HCT116 (cell line): ENCODE data around the gene LCAT. TPM values are rescaled to one million over a fixed set of nuclear protein-coding genes. Genes with fewer than 3 reads are reported as not detected.
A peak's percentile ranks its signal among the peaks of the same experiment; 100 is the strongest.

ENCODE experiments used
- ATAC-seq: fragments of 200-7000 bp; cut with Tn5 transposase; 2 replicates; pipeline ENCODE4 v1.9.1; 2020; ENCODE audit warnings: mild to moderate bottlenecking, moderate library complexity
- BruUV-seq: library from RNA; stranded (reverse); fragments of 400-500 nt; replicated peaks from 2 replicates; lab custom pipeline; 2021; lab: Mats Ljungman, UMichigan
- CTCF ChIA-PET: fragments of 300-600 bp; sonication (Branson Sonifier 250); formaldehyde crosslinking; loops from one replicate; lab custom pipeline; 2021; ENCODE audit warnings: antibody characterized with exemption; lab: Charles Lee
- POLR2A ChIA-PET: fragments of 300-600, 350-600 bp; sonication (Branson Sonifier 250); formaldehyde crosslinking; loops from one replicate; lab custom pipeline; 2021; ENCODE audit warnings: antibody characterized with exemption; lab: Charles Lee
- RAD21 ChIA-PET, 2 experiments: fragments of 300-600 bp; sonication (Branson Sonifier 250); formaldehyde crosslinking; loops; one replicate each; lab custom pipeline; 2023; ENCODE audit warnings: low total read pairs in 2 of 2; ENCODE audit not compliant: uncharacterized antibody in 2 of 2, unreplicated experiment in 2 of 2, low non-redundant PET in 1 of 2; lab: Charles Lee
- DNase-seq: peaks from one replicate; pipeline ENCODE4 v3.0.0-alpha.2; 2010; ENCODE audit warnings: low read depth, low spot score
- H2AFZ ChIP-seq: fragments of 200-600 bp; shearing (Covaris generic), sonication (generic); 2 replicates; pipeline ENCODE4 v1.6.1; 2017; ENCODE audit warnings: low read depth, mixed run types, mixed read lengths, antibody characterized with exemption, low read length; ENCODE audit not compliant: poor library complexity, severe bottlenecking
- H3K27ac ChIP-seq: 2 replicates; pipeline ENCODE4 v1.5.1; 2012; ENCODE audit warnings: low read depth, low read length
- H3K27me3 ChIP-seq: fragments of 200-600 bp; sonication (generic); 2 replicates; pipeline ENCODE4 v1.6.1; 2016; ENCODE audit warnings: mixed run types, low read length, mixed read lengths; ENCODE audit not compliant: insufficient read depth
- H3K36me3 ChIP-seq, 2 experiments: fragments of 200-500 bp in 1 of 2; fragments of 200-600 bp in 1 of 2; sonication (Bioruptor generic) in 1 of 2; sonication (generic) in 1 of 2; 2 replicates each; pipeline versions ENCODE4 v1.5.1 to v1.6.1; 2014 to 2016; ENCODE audit warnings: low read length in 2 of 2, inconsistent platforms in 1 of 2, mixed read lengths in 1 of 2, mixed run types in 1 of 2; ENCODE audit not compliant: insufficient read depth in 2 of 2, control insufficient read depth in 1 of 2
- H3K4me1 ChIP-seq, 2 experiments: fragments of 200-600 bp in 1 of 2; sonication (generic) in 1 of 2; 2 replicates each; pipeline versions ENCODE4 v1.5.1 to v1.6.1; 2012 to 2017; ENCODE audit warnings: low read length in 2 of 2, inconsistent platforms in 1 of 2, mild to moderate bottlenecking in 1 of 2, mixed read lengths in 1 of 2, mixed run types in 1 of 2, moderate library complexity in 1 of 2; ENCODE audit not compliant: insufficient read depth in 2 of 2, control insufficient read depth in 1 of 2
- H3K4me2 ChIP-seq: fragments of 200-600 bp; sonication (generic); 2 replicates; pipeline ENCODE4 v1.6.1; 2017; ENCODE audit warnings: mixed run types, low read length, mixed read lengths
- H3K4me3 ChIP-seq, 2 experiments: fragments of 200-600 bp in 1 of 2; sonication (generic) in 1 of 2; replicated peaks in 1 of 2; 2 replicates each; pipeline ENCODE4 v1.5.1; 2011 to 2016; ENCODE audit warnings: low read length in 2 of 2, control low read depth in 1 of 2, low read depth in 1 of 2, mild to moderate bottlenecking in 1 of 2, mixed read lengths in 1 of 2, mixed run types in 1 of 2
- H3K79me2 ChIP-seq: fragments of 200-600 bp; sonication (generic); 2 replicates; pipeline ENCODE4 v1.6.1; 2017; ENCODE audit warnings: mild to moderate bottlenecking, mixed run types, low read length, moderate library complexity, mixed read lengths; ENCODE audit not compliant: insufficient read depth
- H3K9ac ChIP-seq: fragments of 200-600 bp; sonication (generic); 2 replicates; pipeline ENCODE4 v1.6.1; 2016; ENCODE audit warnings: low read length, mixed read lengths
- H3K9me2 ChIP-seq: fragments of 200-600 bp; sonication (generic), shearing (Covaris generic); 2 replicates; pipeline ENCODE4 v1.6.1; 2017; ENCODE audit warnings: mixed run types, mild to moderate bottlenecking, moderate library complexity; ENCODE audit not compliant: insufficient read depth
- H3K9me3 ChIP-seq, 2 experiments: fragments of 200-500 bp in 1 of 2; fragments of 200-600 bp in 1 of 2; sonication (Bioruptor generic) in 1 of 2; sonication (generic) in 1 of 2; 2 replicates each; pipeline ENCODE4 v1.6.1; 2014 to 2017; ENCODE audit warnings: low read length in 2 of 2, mixed read lengths in 2 of 2, inconsistent platforms in 1 of 2, low read depth in 1 of 2, mild to moderate bottlenecking in 1 of 2, mixed run types in 1 of 2, moderate library complexity in 1 of 2; ENCODE audit not compliant: control insufficient read depth in 1 of 2, insufficient read depth in 1 of 2
- H4K20me1 ChIP-seq: fragments of 200-600 bp; sonication (generic), shearing (Covaris generic); 2 replicates; pipeline ENCODE4 v1.6.1; 2017; ENCODE audit warnings: mixed run types, mild to moderate bottlenecking, moderate library complexity; ENCODE audit not compliant: insufficient read depth
- YY1 ChIP-seq: IDR thresholded peaks from 2 replicates; pipeline ENCODE4 v1.6.1; 2011; ENCODE audit warnings: low read length, low read depth, moderate library complexity, mild to moderate bottlenecking; ENCODE audit not compliant: insufficient replicate concordance; ENCODE audit errors: extremely low read depth
- ZFX ChIP-seq: fragments of 450-650 bp; IDR thresholded peaks from 2 replicates; pipeline ENCODE4 v1.6.1; 2017
- intact Hi-C: fragments of 100-400 bp; cut with micrococcal nuclease; formaldehyde crosslinking; loops from 2 replicates; pipeline ENCODE4 v1.10.0; 2022
- total RNA-seq: library from RNA; stranded (reverse); gene quantifications from one replicate; pipeline ENCODE4 v1.2.1, GENCODE V29; 2021; ENCODE audit not compliant: unreplicated experiment

The LCAT gene
- total RNA-seq, 1 experiment from 2014 or later, result 17.6 TPM

DNA sequence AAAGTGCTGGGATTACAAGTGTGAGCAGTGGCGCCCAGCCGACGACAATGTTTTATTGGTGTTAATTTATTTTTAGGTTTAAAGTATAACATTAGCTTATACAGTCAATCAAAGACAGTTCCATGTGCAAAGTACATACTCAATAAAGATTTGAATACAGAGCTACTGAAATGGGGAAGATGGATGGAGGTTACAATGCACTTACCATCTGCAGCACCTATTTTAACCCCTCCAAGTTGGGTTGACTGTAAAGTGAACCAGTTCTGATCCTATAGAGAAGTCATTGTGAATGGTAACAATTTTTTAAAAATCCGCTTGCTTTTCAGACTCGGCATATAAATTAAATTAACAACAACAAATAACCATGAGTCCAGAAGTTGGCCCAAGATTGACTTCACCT is 51.5 kb downstream of the LCAT start:
- intact Hi-C loops, result no loop called here
- TF ChIP-seq ZFX (no peak), YY1 (no peak)
- Histone ChIP-seq H3K9me3 (no peaks in the 10 kb centered on the region), H3K79me2 (peaks cover 39% of the 10 kb centered on the region), H3K9me2 (no peaks in the 10 kb centered on the region), H3K4me3 (peak overlapping the region; percentile 46 to 91), H3K36me3 (no peaks in the 10 kb centered on the region), H4K20me1 (no peaks in the 10 kb centered on the region), H3K27me3 (no peaks in the 10 kb centered on the region), H3K9ac (peak overlapping the region; percentile 50), H3K4me2 (peak overlapping the region; percentile 76), H3K27ac (no peak overlapping the region), H3K4me1 (peaks cover 13% of the 10 kb centered on the region in 2 experiments), H2AFZ (peak overlapping the region; percentile 1)
- POLR2A ChIA-PET, result no interaction called here
- DNase-seq (no peak), ATAC-seq (no peak)
- BruUV-seq, result TSS peak; percentile 82
- CTCF ChIA-PET, result no interaction called here
- RAD21 ChIA-PET, result no interaction called here

Other genes with a start within 250 kb of the LCAT start
- gene GFOD2, start 224.8 kb downstream of the LCAT start, total RNA-seq, result 17.4 TPM
- gene RANBP10, start 137.6 kb downstream of the LCAT start, total RNA-seq, result 16.9 TPM
- 1.2 TPM for gene TSNAXIP1, start 137.2 kb downstream of the LCAT start, total RNA-seq
- 25.4 TPM for gene THAP11, start 101.8 kb downstream of the LCAT start, total RNA-seq
- 145 TPM for gene NUTF2, start 97.2 kb downstream of the LCAT start, total RNA-seq
- 40.5 TPM for gene CENPT, start 96.4 kb downstream of the LCAT start, total RNA-seq
- gene EDC4, start 71.1 kb downstream of the LCAT start, total RNA-seq, result 100 TPM
- 1.4 TPM for gene NRN1L, start 59.2 kb downstream of the LCAT start, total RNA-seq
- gene PSKH1, start 50.9 kb downstream of the LCAT start, total RNA-seq, result 16.2 TPM
- gene CTRL, start 12.3 kb downstream of the LCAT start, total RNA-seq, result 3.4 TPM
- gene PSMB10, start 7.3 kb downstream of the LCAT start, total RNA-seq, result 41.0 TPM
- gene SLC12A4, start 24.5 kb upstream of the LCAT start, total RNA-seq, result 46.0 TPM
- gene DPEP3, start 36.4 kb upstream of the LCAT start, total RNA-seq, result not detected
- gene DPEP2, start 55.4 kb upstream of the LCAT start, total RNA-seq, result not detected
- gene DPEP2NB, start 71.8 kb upstream of the LCAT start, total RNA-seq, result not detected
- 13.8 TPM for gene DDX28, start 79.1 kb upstream of the LCAT start, total RNA-seq
- gene DUS2, start 79.2 kb upstream of the LCAT start, total RNA-seq, result 27.3 TPM
- gene NFATC3, start 141.2 kb upstream of the LCAT start, total RNA-seq, result 25.6 TPM